PC-3 (cell line): ENCODE results near the gene FBXO9.

ENCODE experiments used
- CTCF ChIP-seq: fragments of 300-600 bp; sonication (generic); conservative IDR thresholded peaks from 2 replicates; pipeline ENCODE4 v1.5.1; 2017; ENCODE audit warnings: antibody characterized with exemption, low read depth, mild to moderate bottlenecking, low read length
- EZH2 ChIP-seq: fragments of 300-600 bp; sonication (generic); IDR thresholded peaks from one replicate; pipeline ENCODE4 v1.6.1; 2017; ENCODE audit warnings: antibody characterized with exemption, mild to moderate bottlenecking, low read length; ENCODE audit not compliant: unreplicated experiment
- EZH2phosphoT487 ChIP-seq: fragments of 300-600 bp; sonication (generic); IDR thresholded peaks from 2 replicates; pipeline ENCODE4 v1.6.1; 2018; ENCODE audit warnings: mild to moderate bottlenecking, antibody characterized with exemption, low read length, borderline replicate concordance

DNA sequence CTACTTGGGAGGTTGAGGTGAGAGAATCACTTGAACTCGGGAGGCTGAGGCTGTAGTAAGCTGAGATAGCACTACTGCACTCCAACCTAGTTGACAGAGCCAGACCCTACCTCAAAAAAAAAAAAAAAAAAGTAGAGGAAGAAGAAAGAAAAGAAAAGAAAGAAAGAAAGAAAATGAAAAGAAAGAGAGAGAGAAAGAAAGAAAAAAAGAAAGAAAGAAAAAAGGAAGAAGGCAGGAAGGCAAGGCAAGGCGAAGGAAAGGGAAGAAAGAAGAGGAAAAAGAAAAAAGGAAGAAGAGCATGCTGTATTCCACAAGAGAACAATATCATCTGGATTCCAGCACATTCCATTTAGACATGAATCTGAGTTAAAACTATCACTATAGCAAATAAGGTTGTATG, 79.6 kb downstream of the FBXO9 start:
- TF ChIP-seq EZH2 = no peak
- no peak for TF ChIP-seq CTCF
- no peak for TF ChIP-seq EZH2phosphoT487
